EL (cell line): ENCODE results near the gene RAMP2.
"Not testable (repeated sequence)": the region's sequence is repeated elsewhere in the genome, so short reads cannot be mapped to it uniquely, and the experiment has no call there.

Source experiments
- DNase-seq: peaks from one replicate; pipeline ENCODE4 v3.0.0-alpha.2; 2016

RAMP2 gene

GRCh38 chr17:42769964-42770363 is 8.9 kb downstream of the RAMP2 start:
- DNase-seq = not testable (repeated sequence)

GRCh38 chr17:42772945-42773289 is 11.9 kb downstream of the RAMP2 start:
- no peak for DNase-seq

- peak; percentile 89 for DNase-seq
These were observed 12.4 kb downstream of the RAMP2 start, which contains the start of gene VPS25 for GRCh38 chr17:42773290-42774035. VPS25 (plus strand) TSS chr17:42773449; CDS start chr17:42773476, 27 bp downstream.

- peak; percentile 78 for DNase-seq
These were observed 13.2 kb downstream of the RAMP2 start for GRCh38 chr17:42774066-42774745.

- peak; percentile 76 for DNase-seq
These were observed 14.6 kb downstream of the RAMP2 start for GRCh38 chr17:42775534-42776098.

- DNase-seq = no peak
These were observed 17.5 kb downstream of the RAMP2 start for GRCh38 chr17:42778570-42778969.

- DNase-seq = no peak
These were observed 18.4 kb downstream of the RAMP2 start for GRCh38 chr17:42779304-42779935.

GRCh38 chr17:42779936-42780850 is 19.2 kb downstream of the RAMP2 start, which contains the start of gene WNK4:
WNK4 (plus strand) TSS chr17:42780610; CDS start chr17:42780699, 89 bp downstream.
- peak; percentile 83 for DNase-seq

- DNase-seq = no peak
These were observed 20.0 kb downstream of the RAMP2 start for GRCh38 chr17:42780851-42781638.

- no peak for DNase-seq
These were observed 20.7 kb downstream of the RAMP2 start for GRCh38 chr17:42781639-42782165.

- DNase-seq = peak; percentile 34
These were observed 21.4 kb downstream of the RAMP2 start for GRCh38 chr17:42782166-42783061.

- DNase-seq = peak; percentile 89
These were observed 22.2 kb downstream of the RAMP2 start for GRCh38 chr17:42783062-42783790.

- DNase-seq = no peak
These were observed 22.7 kb downstream of the RAMP2 start for GRCh38 chr17:42783791-42784138.

- no peak for DNase-seq
These were observed 23.4 kb downstream of the RAMP2 start for GRCh38 chr17:42784409-42784808.

- DNase-seq = no peak
These were observed 24.0 kb downstream of the RAMP2 start for GRCh38 chr17:42784811-42785592.

- no peak for DNase-seq
These were observed 26.2 kb downstream of the RAMP2 start for GRCh38 chr17:42787266-42787665.

GRCh38 chr17:42791948-42792347 is 30.9 kb downstream of the RAMP2 start:
- DNase-seq = no peak

GRCh38 chr17:42792545-42792944 is 31.5 kb downstream of the RAMP2 start:
- no peak for DNase-seq

- DNase-seq = no peak
These were observed 34.0 kb downstream of the RAMP2 start for GRCh38 chr17:42795061-42795460.
